H4 (cell line): ENCODE results near the gene SUPT6H. TPM values are rescaled to one million over a fixed set of nuclear protein-coding genes. Genes with fewer than 3 reads are reported as not detected.
"Not testable (repeated sequence)": the region's sequence is repeated elsewhere in the genome, so short reads cannot be mapped to it uniquely, and the experiment has no call there.

Source experiments
- DNase-seq: peaks from one replicate; pipeline ENCODE4 v3.0.0-alpha.2; 2015; ENCODE audit warnings: low spot score
- total RNA-seq: library from RNA; depleted of rRNA; stranded (reverse); fragments of >200 nt; shearing (Covaris generic); gene quantifications from 2 replicates; pipeline ENCODE4 v1.2.3, GENCODE V29; 2014

Gene SUPT6H
- total RNA-seq, 1 experiment from 2014 or later, result 26.0 TPM

- no peak for DNase-seq
These were observed 56.5 kb downstream of the SUPT6H start for GRCh38 chr17:28718333-28719020.

GRCh38 chr17:28719021-28719433 lies 57.0 kb downstream of the SUPT6H start:
- no peak for DNase-seq

- no peak for DNase-seq
These were observed 58.4 kb downstream of the SUPT6H start for GRCh38 chr17:28720247-28720996.

GRCh38 chr17:28720997-28721329 lies 59.0 kb downstream of the SUPT6H start:
- not testable (repeated sequence) for DNase-seq

GRCh38 chr17:28722417-28723158 lies 60.6 kb downstream of the SUPT6H start:
- DNase-seq, result no peak

- no peak for DNase-seq
These were observed 61.3 kb downstream of the SUPT6H start for GRCh38 chr17:28723159-28723835.

- DNase-seq, result not testable (repeated sequence)
These were observed 62.0 kb downstream of the SUPT6H start for GRCh38 chr17:28723836-28724499.

- DNase-seq, result no peak
These were observed 62.6 kb downstream of the SUPT6H start for GRCh38 chr17:28724500-28725165.

GRCh38 chr17:28725166-28725659 lies 63.2 kb downstream of the SUPT6H start:
- DNase-seq, result peak; percentile 67

- peak; percentile 64 for DNase-seq
These were observed 63.7 kb downstream of the SUPT6H start for GRCh38 chr17:28725660-28726225.

- no peak for DNase-seq
These were observed 64.2 kb downstream of the SUPT6H start, which contains the start of gene TLCD1 for GRCh38 chr17:28726226-28726626. Gene TLCD1 (minus strand): TSS chr17:28726233. CDS start chr17:28726097, 136 bp downstream.

- peak; percentile 95 for DNase-seq
These were observed 64.9 kb downstream of the SUPT6H start for GRCh38 chr17:28726627-28727491.

GRCh38 chr17:28728364-28729200 lies 66.6 kb downstream of the SUPT6H start, which contains the start of gene NEK8:
Gene NEK8 (plus strand): TSS chr17:28728788. CDS start chr17:28728814, 26 bp downstream.
- DNase-seq, result peak; percentile 88

- no peak for DNase-seq
These were observed 67.9 kb downstream of the SUPT6H start for GRCh38 chr17:28729950-28730330.

GRCh38 chr17:28733346-28733745 lies 71.3 kb downstream of the SUPT6H start:
- no peak for DNase-seq

- no peak for DNase-seq
These were observed 72.8 kb downstream of the SUPT6H start for GRCh38 chr17:28734712-28735241.

GRCh38 chr17:28735242-28735722 lies 73.3 kb downstream of the SUPT6H start:
- no peak for DNase-seq
